Natural killer cell treated with Interleukin-12 subunit alpha and Interleukin-12 subunit beta and Interleukin-15 and Interleukin-18, amount 100 ng/mL, for 72 hours (primary cell): Measurements from ENCODE around the gene TWIST1. TPM values are rescaled to one million over a fixed set of nuclear protein-coding genes. Genes with fewer than 3 reads are reported as not detected.
A peak's percentile ranks its signal among the peaks of the same experiment; 100 is the strongest.

ENCODE experiments used
- ATAC-seq, 2 donors: fragments of 150-1000 bp; cut with Tn5 transposase in 1 of 2; sonication (Bioruptor Pico), chemical (Tn5 transposase) in 1 of 2; 2 replicates each; pipeline ENCODE4 v1.10.0; 2021
- DNase-seq: peaks from one replicate; pipeline ENCODE4 v3.0.0; 2022; ENCODE audit warnings: low spot score
- H3K27ac Mint-ChIP-seq, 2 donors: 1 replicate in 1 of 2; 2 replicates in 1 of 2; pipeline ENCODE4 v1.8.0; 2022; ENCODE audit warnings: mixed read lengths in 2 of 2, mild to moderate bottlenecking in 1 of 2, moderate library complexity in 1 of 2
- H3K27me3 Mint-ChIP-seq, 2 donors: 1 replicate in 1 of 2; 2 replicates in 1 of 2; pipeline ENCODE4 v1.8.0; 2022; ENCODE audit warnings: mixed read lengths in 2 of 2
- H3K36me3 Mint-ChIP-seq: one replicate; pipeline ENCODE4 v1.8.0; 2022; ENCODE audit warnings: mixed read lengths
- H3K4me1 Mint-ChIP-seq, 2 donors: 1 replicate in 1 of 2; 2 replicates in 1 of 2; pipeline ENCODE4 v1.8.0; 2022; ENCODE audit warnings: low read depth in 2 of 2, mixed read lengths in 2 of 2, mild to moderate bottlenecking in 1 of 2
- H3K4me3 Mint-ChIP-seq: one replicate; pipeline ENCODE4 v1.8.0; 2022; ENCODE audit warnings: mixed read lengths
- H3K9me3 Mint-ChIP-seq: 2 replicates; pipeline ENCODE4 v1.8.0; 2022; ENCODE audit warnings: mixed read lengths
- total RNA-seq, 2 donors: library from RNA; stranded (reverse); gene quantifications; one replicate each; pipeline ENCODE4 v1.2.3, GENCODE V29; 2022

The TWIST1 gene
- total RNA-seq, 2 donors from 2014 or later, result not detected

- H3K27ac Mint-ChIP-seq, result no peak overlapping the region
- H3K36me3 Mint-ChIP-seq, result peaks cover 10% of the 10 kb centered on the region
- DNase-seq (no peak), ATAC-seq (no peak)
- peaks cover 61 to 99% of the 10 kb centered on the region in 2 donors for H3K27me3 Mint-ChIP-seq
- no peak overlapping the region for H3K4me3 Mint-ChIP-seq
- peaks cover 2 to 11% of the 10 kb centered on the region in 2 donors for H3K4me1 Mint-ChIP-seq
- peaks cover 3% of the 10 kb centered on the region for H3K9me3 Mint-ChIP-seq
These were observed 8.2 kb downstream of the TWIST1 start for GRCh38 chr7:19109000-19109946.

- Mint-ChIP-seq H3K9me3 (peaks cover 3% of the 10 kb centered on the region), H3K4me1 (peaks cover 2 to 11% of the 10 kb centered on the region in 2 donors), H3K36me3 (peaks cover 10% of the 10 kb centered on the region), H3K27ac (no peak overlapping the region), H3K4me3 (peak overlapping the region; percentile 10), H3K27me3 (peaks cover 64 to 97% of the 10 kb centered on the region in 2 donors)
- no peak for ATAC-seq
- no peak for DNase-seq
These were observed 9.9 kb downstream of the TWIST1 start for GRCh38 chr7:19107356-19108146.

GRCh38 chr7:19107081-19107355, 10.4 kb downstream of the TWIST1 start:
- Mint-ChIP-seq H3K4me1 (peaks cover 2 to 11% of the 10 kb centered on the region in 2 donors), H3K36me3 (peaks cover 10% of the 10 kb centered on the region), H3K27me3 (peaks cover 64 to 92% of the 10 kb centered on the region in 2 donors), H3K9me3 (peaks cover 3% of the 10 kb centered on the region), H3K4me3 (peak overlapping the region; percentile 10), H3K27ac (no peak overlapping the region)
- DNase-seq, result no peak
- ATAC-seq, result no peak

- Mint-ChIP-seq H3K27me3 (peaks cover 60 to 86% of the 10 kb centered on the region in 2 donors), H3K4me1 (peaks cover 2 to 11% of the 10 kb centered on the region in 2 donors), H3K4me3 (peak overlapping the region; percentile 10), H3K9me3 (peaks cover 3% of the 10 kb centered on the region), H3K36me3 (peaks cover 10% of the 10 kb centered on the region), H3K27ac (no peak overlapping the region)
- DNase-seq, result no peak
- no peak for ATAC-seq
These were observed 11.0 kb downstream of the TWIST1 start for GRCh38 chr7:19106241-19107080.

GRCh38 chr7:19105546-19105945, 11.9 kb downstream of the TWIST1 start:
- H3K4me1 Mint-ChIP-seq, result peaks cover 2 to 6% of the 10 kb centered on the region in 2 donors
- H3K9me3 Mint-ChIP-seq, result peaks cover 3% of the 10 kb centered on the region
- no peak overlapping the region for H3K27ac Mint-ChIP-seq
- no peak for DNase-seq
- ATAC-seq, result no peak
- H3K4me3 Mint-ChIP-seq, result no peak overlapping the region
- peaks cover 51 to 77% of the 10 kb centered on the region in 2 donors for H3K27me3 Mint-ChIP-seq
- peaks cover 10% of the 10 kb centered on the region for H3K36me3 Mint-ChIP-seq

- Mint-ChIP-seq H3K4me3 (no peak overlapping the region), H3K27ac (no peak overlapping the region), H3K9me3 (peaks cover 3% of the 10 kb centered on the region), H3K36me3 (peaks cover 10% of the 10 kb centered on the region), H3K4me1 (peaks cover 2 to 6% of the 10 kb centered on the region in 2 donors), H3K27me3 (peaks cover 46 to 72% of the 10 kb centered on the region in 2 donors)
- DNase-seq (no peak), ATAC-seq (no peak)
These were observed 12.6 kb downstream of the TWIST1 start for GRCh38 chr7:19104811-19105210.

- Mint-ChIP-seq H3K4me1 (peaks cover 2 to 6% of the 10 kb centered on the region in 2 donors), H3K36me3 (no peaks in the 10 kb centered on the region), H3K27me3 (peaks cover 32 to 68% of the 10 kb centered on the region in 2 donors), H3K27ac (no peak overlapping the region), H3K4me3 (no peak overlapping the region), H3K9me3 (no peaks in the 10 kb centered on the region)
- DNase-seq, result no peak
- no peak for ATAC-seq
These were observed 14.6 kb downstream of the TWIST1 start for GRCh38 chr7:19102884-19103283.

- Mint-ChIP-seq H3K4me1 (no peaks in the 10 kb centered on the region), H3K36me3 (no peaks in the 10 kb centered on the region), H3K27ac (no peak overlapping the region), H3K27me3 (peaks cover 29 to 58% of the 10 kb centered on the region in 2 donors), H3K4me3 (no peak overlapping the region), H3K9me3 (no peaks in the 10 kb centered on the region)
- DNase-seq, result no peak
- no peak for ATAC-seq
These were observed 15.5 kb downstream of the TWIST1 start for GRCh38 chr7:19101909-19102308.

- H3K9me3 Mint-ChIP-seq, result no peaks in the 10 kb centered on the region
- H3K27me3 Mint-ChIP-seq, result peaks cover 27 to 54% of the 10 kb centered on the region in 2 donors
- no peak for DNase-seq
- H3K27ac Mint-ChIP-seq, result no peak overlapping the region
- no peak for ATAC-seq
- no peaks in the 10 kb centered on the region for H3K36me3 Mint-ChIP-seq
- no peak overlapping the region for H3K4me3 Mint-ChIP-seq
- H3K4me1 Mint-ChIP-seq, result no peaks in the 10 kb centered on the region
These were observed 16.0 kb downstream of the TWIST1 start for GRCh38 chr7:19101472-19101871.

GRCh38 chr7:19099924-19100323, 17.5 kb downstream of the TWIST1 start:
- no peaks in the 10 kb centered on the region for H3K4me1 Mint-ChIP-seq
- H3K4me3 Mint-ChIP-seq, result no peak overlapping the region
- peaks cover 18 to 39% of the 10 kb centered on the region in 2 donors for H3K27me3 Mint-ChIP-seq
- H3K27ac Mint-ChIP-seq, result no peak overlapping the region
- ATAC-seq (no peak), DNase-seq (no peak)
- no peaks in the 10 kb centered on the region for H3K36me3 Mint-ChIP-seq
- no peaks in the 10 kb centered on the region for H3K9me3 Mint-ChIP-seq

- no peaks in the 10 kb centered on the region for H3K36me3 Mint-ChIP-seq
These were observed 18.2 kb downstream of the TWIST1 start for GRCh38 chr7:19099194-19099593.

GRCh38 chr7:19098510-19098909, 18.9 kb downstream of the TWIST1 start:
- no peak for ATAC-seq
- Mint-ChIP-seq H3K4me3 (no peak overlapping the region), H3K36me3 (no peaks in the 10 kb centered on the region), H3K9me3 (no peaks in the 10 kb centered on the region), H3K27ac (no peak overlapping the region), H3K27me3 (peaks cover 13 to 26% of the 10 kb centered on the region in 2 donors), H3K4me1 (no peaks in the 10 kb centered on the region)
- DNase-seq, result no peak

More at GRCh38 chr7:19099194-19099593, 18.2 kb downstream of the TWIST1 start:
- no peak overlapping the region for H3K4me3 Mint-ChIP-seq
- DNase-seq (no peak), ATAC-seq (no peak)
- H3K9me3 Mint-ChIP-seq, result no peaks in the 10 kb centered on the region
- no peak overlapping the region for H3K27ac Mint-ChIP-seq
- H3K27me3 Mint-ChIP-seq, result peaks cover 13 to 31% of the 10 kb centered on the region in 2 donors
- H3K4me1 Mint-ChIP-seq, result no peaks in the 10 kb centered on the region
